H1 (cell line): ENCODE measurements around the gene SUPT7L. TPM values are rescaled to one million over a fixed set of nuclear protein-coding genes. Genes with fewer than 3 reads are reported as not detected.

ENCODE experiments used
- CTCF ChIA-PET: fragments of 300-600 bp; sonication (Branson Sonifier 250); formaldehyde crosslinking; loops from one replicate; lab custom pipeline; 2021; ENCODE audit not compliant: partially characterized antibody; lab: Charles Lee
- POLR2A ChIA-PET: fragments of 300-600 bp; sonication (Branson Sonifier 250); formaldehyde crosslinking; loops from one replicate; lab custom pipeline; 2021; ENCODE audit warnings: inconsistent platforms; ENCODE audit not compliant: partially characterized antibody; lab: Charles Lee
- DNase-seq, 2 experiments: peaks; one replicate each; pipeline versions ENCODE4 v3.0.0 to v3.0.0-alpha.2; 2010 to 2022; ENCODE audit warnings: low spot score in 2 of 2, low read depth in 1 of 2, mixed read lengths in 1 of 2
- FAIRE-seq: peaks from 2 replicates; lab custom pipeline; 2011; peaks lifted over from hg19 to GRCh38; lab: Jason Lieb, UNC
- H2AFZ ChIP-seq: 2 replicates; pipeline ENCODE4 v1.8.1; 2012; ENCODE audit warnings: low read length, inconsistent platforms
- H2AK5ac ChIP-seq: 2 replicates; pipeline ENCODE4 v1.6.1; 2013; ENCODE audit warnings: low read depth, low read length
- H2BK120ac ChIP-seq: replicated peaks from 2 replicates; pipeline ENCODE3; 2013; ENCODE audit warnings: low read depth, low read length, inconsistent platforms
- H2BK12ac ChIP-seq: 2 replicates; pipeline ENCODE4 v1.6.1; 2013; ENCODE audit warnings: low read depth, low read length
- H2BK15ac ChIP-seq: 2 replicates; pipeline ENCODE4 v1.6.1; 2013; ENCODE audit warnings: low read length
- H2BK20ac ChIP-seq: 2 replicates; pipeline ENCODE4 v1.6.1; 2013; ENCODE audit warnings: low read length
- H2BK5ac ChIP-seq: 2 replicates; pipeline ENCODE4 v1.6.1; 2013; ENCODE audit warnings: low read depth, low read length
- H3K14ac ChIP-seq: 2 replicates; pipeline ENCODE4 v1.6.1; 2013; ENCODE audit warnings: inconsistent platforms; ENCODE audit not compliant: insufficient read length
- H3K18ac ChIP-seq: 2 replicates; pipeline ENCODE4 v1.6.1; 2013; ENCODE audit warnings: low read length; ENCODE audit errors: extremely low read depth
- H3K23ac ChIP-seq: 2 replicates; pipeline ENCODE4 v1.6.1; 2013; ENCODE audit warnings: inconsistent platforms; ENCODE audit not compliant: insufficient read length
- H3K23me2 ChIP-seq: 2 replicates; pipeline ENCODE4 v1.6.1; 2013; ENCODE audit warnings: low read depth, low read length
- H3K27ac ChIP-seq: 2 replicates; pipeline ENCODE4 v1.6.1; 2011; ENCODE audit warnings: low read depth, low read length, inconsistent platforms
- H3K27me3 ChIP-seq, 4 experiments: replicated peaks in 1 of 4; 1 replicate in 1 of 4; 2 replicates in 3 of 4; pipeline versions ENCODE4 v1.6.1 to v1.8.1; 2011 to 2013; ENCODE audit warnings: low read length in 3 of 4, mild to moderate bottlenecking in 3 of 4, inconsistent platforms in 2 of 4, mixed read lengths in 2 of 4, moderate library complexity in 1 of 4; ENCODE audit not compliant: control insufficient read depth in 3 of 4, insufficient read depth in 3 of 4; ENCODE audit errors: extremely low read depth in 1 of 4
- H3K36me3 ChIP-seq, 4 experiments: 2 replicates each; pipeline versions ENCODE4 v1.6.1 to v1.8.1; 2011 to 2013; ENCODE audit warnings: mild to moderate bottlenecking in 4 of 4, low read length in 3 of 4, moderate library complexity in 2 of 4, control low read depth in 1 of 4, inconsistent platforms in 1 of 4; ENCODE audit not compliant: insufficient read depth in 4 of 4, control insufficient read depth in 2 of 4
- H3K4ac ChIP-seq: replicated peaks from 2 replicates; pipeline ENCODE3; 2013; ENCODE audit warnings: low read length, low read depth, mixed read lengths, inconsistent platforms; ENCODE audit not compliant: insufficient read length
- H3K4me1 ChIP-seq, 4 experiments: replicated peaks in 1 of 4; 1 replicate in 1 of 4; 2 replicates in 3 of 4; pipeline versions ENCODE4 v1.6.1 to v1.8.1; 2011 to 2013; ENCODE audit warnings: low read length in 3 of 4, inconsistent platforms in 2 of 4, mixed read lengths in 1 of 4; ENCODE audit not compliant: insufficient read depth in 4 of 4, control insufficient read depth in 3 of 4
- H3K4me2 ChIP-seq, 2 experiments: 2 replicates each; pipeline versions ENCODE4 v1.6.1 to v1.8.1; 2011 to 2013; ENCODE audit warnings: low read depth in 2 of 2, low read length in 2 of 2, control low read depth in 1 of 2, inconsistent platforms in 1 of 2, mild to moderate bottlenecking in 1 of 2; ENCODE audit not compliant: insufficient read depth in 1 of 2
- H3K4me3 ChIP-seq, 4 experiments: fragments of 200-600, 300-600 bp in 1 of 4; sonication (generic), shearing (Covaris generic), sonication (Bioruptor Twin) in 1 of 4; 2 replicates each; pipeline versions ENCODE4 v1.5.1 to v1.8.1; 2011 to 2016; ENCODE audit warnings: low read length in 4 of 4, low read depth in 3 of 4, control low read depth in 2 of 4, inconsistent platforms in 2 of 4, mild to moderate bottlenecking in 2 of 4, mixed read lengths in 1 of 4, moderate library complexity in 1 of 4; ENCODE audit not compliant: insufficient read depth in 2 of 4; ENCODE audit errors: extremely low read depth in 1 of 4
- H3K56ac ChIP-seq: replicated peaks from 2 replicates; pipeline ENCODE3; 2013; ENCODE audit warnings: low read depth, mild to moderate bottlenecking, mixed read lengths, low read length, inconsistent platforms; ENCODE audit not compliant: insufficient read length
- H3K79me1 ChIP-seq: 2 replicates; pipeline ENCODE4 v1.6.1; 2013; ENCODE audit warnings: low read depth, low read length, control low read depth
- H3K79me2 ChIP-seq, 2 experiments: 2 replicates each; pipeline versions ENCODE4 v1.6.1 to v1.8.1; 2012 to 2013; ENCODE audit warnings: low read length in 2 of 2, mild to moderate bottlenecking in 2 of 2, inconsistent platforms in 1 of 2; ENCODE audit not compliant: insufficient read depth in 2 of 2, control insufficient read depth in 1 of 2
- H3K9ac ChIP-seq, 4 experiments: replicated peaks in 1 of 4; 1 replicate in 1 of 4; 2 replicates in 3 of 4; pipeline versions ENCODE4 v1.6.1 to v1.8.1; 2011 to 2013; ENCODE audit warnings: low read depth in 3 of 4, low read length in 3 of 4, control low read depth in 2 of 4, mild to moderate bottlenecking in 2 of 4, moderate library complexity in 2 of 4, inconsistent platforms in 1 of 4; ENCODE audit errors: extremely low read depth in 1 of 4
- H3K9me3 ChIP-seq, 2 experiments: 2 replicates each; pipeline versions ENCODE4 v1.6.1 to v1.8.1; 2012 to 2013; ENCODE audit warnings: mild to moderate bottlenecking in 2 of 2, moderate library complexity in 2 of 2, control low read depth in 1 of 2, inconsistent platforms in 1 of 2, low read depth in 1 of 2, low read length in 1 of 2, mixed read lengths in 1 of 2; ENCODE audit not compliant: insufficient read depth in 2 of 2
- H4K20me1 ChIP-seq, 2 experiments: replicated peaks in 1 of 2; 2 replicates each; pipeline versions ENCODE3 to v1.8.1; 2011 to 2013; ENCODE audit warnings: inconsistent platforms in 2 of 2, low read length in 2 of 2, mild to moderate bottlenecking in 1 of 2; ENCODE audit not compliant: insufficient read depth in 2 of 2, control insufficient read depth in 1 of 2
- H4K5ac ChIP-seq: 2 replicates; pipeline ENCODE4 v1.6.1; 2013; ENCODE audit warnings: low read length, low read depth, mixed read lengths, inconsistent platforms; ENCODE audit not compliant: insufficient read length
- H4K8ac ChIP-seq: 2 replicates; pipeline ENCODE4 v1.8.0; 2013; ENCODE audit warnings: mild to moderate bottlenecking, moderate library complexity, low read length, inconsistent platforms; ENCODE audit not compliant: insufficient read depth; ENCODE audit errors: extremely low read depth
- H4K91ac ChIP-seq: replicated peaks from 2 replicates; pipeline ENCODE3; 2013; ENCODE audit warnings: low read length, mixed read lengths, inconsistent platforms; ENCODE audit not compliant: insufficient read length
- SIX5 ChIP-seq: IDR thresholded peaks from 2 replicates; pipeline ENCODE4 v1.6.1; 2011; ENCODE audit warnings: mild to moderate bottlenecking, low read depth, low read length
- SP4 ChIP-seq: IDR thresholded peaks from 2 replicates; pipeline ENCODE4 v1.6.1; 2012; ENCODE audit warnings: low read length, inconsistent platforms
- WGBS, 2 experiments: shearing (Covaris generic) in 1 of 2; methylation state at CpG; one replicate each; pipeline versions ENCODE4 v1.1.6 to v1.1.7; 2013 to 2015; ENCODE audit warnings: low lambda C conversion rate in 2 of 2, mixed read lengths in 2 of 2, inconsistent platforms in 1 of 2, low coverage in 1 of 2, missing lambda C conversion rate in 1 of 2; ENCODE audit not compliant: insufficient replicate concordance in 2 of 2, insufficient coverage in 1 of 2, insufficient read length in 1 of 2; ENCODE audit errors: extremely low coverage in 1 of 2, missing lambda C conversion rate in 1 of 2; 5-methylcytosine and 5-hydroxymethylcytosine counted together
- polyA plus RNA-seq, 7 experiments: library from polyadenylated mRNA; depleted of rRNA in 3 of 7; stranded (reverse) in 5 of 7; unstranded in 2 of 7; fragments of >200 nt in 5 of 7; fragments of 200-250 nt in 2 of 7; gene quantifications; 1 replicate in 5 of 7; 2 replicates in 1 of 7; 4 replicates in 1 of 7; pipeline versions ENCODE4 v1.2.1 to v1.2.3, GENCODE V29; 2011 to 2013; ENCODE audit warnings: missing spikeins in 2 of 7, mixed read lengths in 2 of 7
- total RNA-seq: library from RNA; stranded (reverse); fragmentation: NEBNext Ultra II Directional; extraction: Animal tissue kit (Norgen Biotek cat#: 25700); gene quantifications from 2 replicates; pipeline ENCODE4 v1.2.1, GENCODE V29; 2021

The SUPT7L gene
- total and polyA plus RNA-seq, 2 of the 8 experiments (the other 6 are each of a cell fraction or from before 2014, with no cell fraction given): 22.2 to 26.6 TPM

DNA sequence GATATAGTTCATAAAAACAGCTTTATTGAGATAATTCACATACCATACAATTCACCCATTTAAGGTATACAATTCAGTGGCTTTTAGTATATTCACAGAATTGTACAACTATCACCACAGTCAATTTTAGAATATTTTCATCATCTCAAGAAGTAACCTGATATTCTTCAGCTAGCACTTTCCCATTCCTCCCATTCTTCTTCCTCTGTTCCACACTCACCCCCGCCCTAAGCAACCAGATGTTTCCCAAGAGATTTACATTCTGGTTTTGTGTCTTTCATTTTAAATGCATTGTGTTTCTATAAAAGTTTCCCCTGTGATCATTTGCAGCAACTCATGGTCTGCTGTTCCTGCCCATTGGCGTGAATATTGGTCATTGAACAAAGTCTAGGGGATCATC lies 29.1 kb downstream of the SUPT7L start:
- Histone ChIP-seq H4K91ac (no peak overlapping the region), H4K5ac (no peak overlapping the region), H2BK20ac (no peak overlapping the region), H2BK120ac (no peak overlapping the region), H3K14ac (no peak overlapping the region), H3K4me1 (peaks cover 0 to 2% (median 0%) of the 10 kb centered on the region in 4 experiments; a peak in 1 of 7 replicates), H3K36me3 (peaks cover 15 to 55% (median 47%) of the 10 kb centered on the region in 4 experiments), H3K4ac (no peak overlapping the region), H2AK5ac (no peak overlapping the region), H3K9ac (no peak overlapping the region), H4K20me1 (peaks cover 0 to 2% of the 10 kb centered on the region in 2 experiments), H3K4me3 (no peak overlapping the region), H3K9me3 (no peaks in the 10 kb centered on the region), H3K18ac (no peak overlapping the region), H2BK15ac (no peak overlapping the region), H3K27ac (no peak overlapping the region), H3K79me1 (no peaks in the 10 kb centered on the region), H3K79me2 (peaks cover 0 to 12% of the 10 kb centered on the region in 2 experiments; a peak in 2 of 4 replicates), H4K8ac (no peak overlapping the region), H3K4me2 (no peak overlapping the region), H3K23ac (no peak overlapping the region), H2BK12ac (no peak overlapping the region), H2AFZ (no peak overlapping the region), H3K27me3 (no peaks in the 10 kb centered on the region), H3K23me2 (no peaks in the 10 kb centered on the region), H3K56ac (no peak overlapping the region), H2BK5ac (no peak overlapping the region)
- ChIA-PET POLR2A (no interaction called here), CTCF (no interaction called here)
- 90% methylated on average over 2 of the region's 2 CpGs; no CpG with 5 or more reads in 1 of the 2 experiments for whole genome bisulfite sequencing, 2 experiments
- no peak for TF ChIP-seq SP4
- TF ChIP-seq SIX5: no peak
- no peak for DNase-seq
- FAIRE-seq: no peak
